ENCODE data around the gene SHISAL2A.

DNA sequence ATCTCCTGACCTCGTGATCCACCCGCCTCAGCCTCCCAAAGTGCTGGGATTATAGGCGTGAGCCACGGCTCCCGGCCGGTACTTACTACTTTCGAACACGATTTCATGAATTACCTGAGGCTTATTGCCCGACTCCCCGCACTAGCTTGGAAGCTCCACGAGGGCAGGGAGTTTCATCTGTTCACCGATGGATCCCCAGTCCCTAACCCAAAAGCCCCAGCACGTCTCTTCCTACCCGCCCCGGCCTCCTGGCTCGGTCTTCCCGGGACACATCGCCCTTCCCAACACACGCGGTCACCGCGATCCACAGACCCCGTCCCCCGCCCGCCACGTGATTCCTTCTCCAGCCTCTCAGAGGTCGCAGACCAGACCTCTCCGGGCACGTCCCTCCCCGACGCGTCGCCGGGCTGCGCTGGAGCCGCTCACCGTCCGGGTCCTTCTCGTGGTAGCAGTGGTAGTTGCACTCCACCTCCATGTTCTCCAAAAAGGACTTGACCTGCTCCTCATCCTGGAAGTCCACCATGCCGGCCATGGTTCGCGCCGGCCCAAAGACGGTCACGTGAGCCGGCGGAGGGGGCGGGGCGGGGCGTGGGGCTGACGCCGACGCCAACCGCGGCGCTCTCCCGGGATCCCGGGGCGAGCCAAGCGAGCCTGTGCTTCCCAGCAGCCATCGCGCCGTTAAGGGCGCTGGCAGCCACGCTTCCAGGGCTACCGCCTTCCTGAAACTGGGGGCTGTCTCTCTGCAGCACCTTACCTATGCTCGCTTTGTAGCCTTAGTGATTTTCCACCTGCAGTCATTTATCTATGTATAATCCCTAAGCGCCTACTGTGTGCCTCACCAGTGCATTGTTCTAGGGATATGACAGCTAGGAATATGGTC, 65.1 kb downstream of the SHISAL2A start, which contains the start of gene COA7:
- TF ChIP-seq POLR2AphosphoS5 (IDR thresholded peaks at IDR 0.05): peak; percentile 47 to 85 (median 76)
- TF ChIP-seq, protein P1, sequence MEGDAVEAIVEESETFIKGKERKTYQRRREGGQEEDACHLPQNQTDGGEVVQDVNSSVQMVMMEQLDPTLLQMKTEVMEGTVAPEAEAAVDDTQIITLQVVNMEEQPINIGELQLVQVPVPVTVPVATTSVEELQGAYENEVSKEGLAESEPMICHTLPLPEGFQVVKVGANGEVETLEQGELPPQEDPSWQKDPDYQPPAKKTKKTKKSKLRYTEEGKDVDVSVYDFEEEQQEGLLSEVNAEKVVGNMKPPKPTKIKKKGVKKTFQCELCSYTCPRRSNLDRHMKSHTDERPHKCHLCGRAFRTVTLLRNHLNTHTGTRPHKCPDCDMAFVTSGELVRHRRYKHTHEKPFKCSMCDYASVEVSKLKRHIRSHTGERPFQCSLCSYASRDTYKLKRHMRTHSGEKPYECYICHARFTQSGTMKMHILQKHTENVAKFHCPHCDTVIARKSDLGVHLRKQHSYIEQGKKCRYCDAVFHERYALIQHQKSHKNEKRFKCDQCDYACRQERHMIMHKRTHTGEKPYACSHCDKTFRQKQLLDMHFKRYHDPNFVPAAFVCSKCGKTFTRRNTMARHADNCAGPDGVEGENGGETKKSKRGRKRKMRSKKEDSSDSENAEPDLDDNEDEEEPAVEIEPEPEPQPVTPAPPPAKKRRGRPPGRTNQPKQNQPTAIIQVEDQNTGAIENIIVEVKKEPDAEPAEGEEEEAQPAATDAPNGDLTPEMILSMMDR (IDR thresholded peaks at IDR 0.05): no peak
